HG02943 (cell line): ENCODE measurements around the gene TMEM219.
"Not testable (repeated sequence)": the region's sequence is repeated elsewhere in the genome, so short reads cannot be mapped to it uniquely, and the experiment has no call there.

Experiments
- ATAC-seq: cut with Tn5 transposase; IDR thresholded peaks from one replicate; pipeline ENCODE4 v1.9.1; 2021; ENCODE audit warnings: mild to moderate bottlenecking, low read depth, moderate library complexity; ENCODE audit not compliant: unreplicated experiment

Gene TMEM219

DNA sequence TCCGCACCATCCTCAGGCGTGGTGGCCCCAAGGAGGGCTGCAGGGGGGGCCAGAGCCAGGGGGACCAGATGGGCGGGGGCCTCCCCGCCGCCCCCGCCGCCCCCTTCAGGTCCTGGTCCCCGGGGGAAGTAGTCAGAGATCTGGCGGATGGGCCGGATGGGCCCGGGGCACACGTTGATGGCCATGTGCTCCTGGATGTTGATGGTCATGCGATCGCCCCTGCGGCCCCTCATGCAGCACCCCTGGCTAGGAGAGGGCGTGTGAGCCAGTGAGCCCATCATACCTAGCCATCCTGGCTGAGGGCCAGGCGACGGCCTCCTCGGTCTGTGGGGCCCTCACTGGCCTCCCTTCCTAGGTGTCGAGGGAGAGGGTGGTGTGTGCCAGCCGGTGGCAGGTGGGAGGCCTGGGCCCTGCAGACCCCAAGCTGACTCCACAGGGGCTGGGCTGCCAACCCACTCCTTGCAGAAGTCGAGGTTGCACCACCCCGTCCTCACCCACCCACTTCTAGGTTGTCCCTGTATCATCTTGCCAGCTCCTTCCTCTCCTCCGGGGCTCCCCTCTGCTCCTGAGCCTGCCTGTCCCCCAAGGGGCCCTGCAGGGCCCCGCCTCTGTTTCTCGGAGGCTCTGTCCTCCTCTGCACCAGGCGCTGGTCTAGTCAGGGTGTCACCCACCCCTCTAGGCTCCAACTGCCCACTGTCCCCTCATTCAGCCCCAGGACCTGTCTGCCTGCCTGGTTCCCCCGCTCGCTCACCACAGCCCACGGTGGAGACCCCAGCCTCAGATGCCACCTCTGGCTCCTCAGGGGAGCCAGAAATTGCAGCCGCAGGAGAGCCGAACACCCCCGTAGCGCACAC, 48.3 kb downstream of the TMEM219 start:
- ATAC-seq, result no peak

DNA sequence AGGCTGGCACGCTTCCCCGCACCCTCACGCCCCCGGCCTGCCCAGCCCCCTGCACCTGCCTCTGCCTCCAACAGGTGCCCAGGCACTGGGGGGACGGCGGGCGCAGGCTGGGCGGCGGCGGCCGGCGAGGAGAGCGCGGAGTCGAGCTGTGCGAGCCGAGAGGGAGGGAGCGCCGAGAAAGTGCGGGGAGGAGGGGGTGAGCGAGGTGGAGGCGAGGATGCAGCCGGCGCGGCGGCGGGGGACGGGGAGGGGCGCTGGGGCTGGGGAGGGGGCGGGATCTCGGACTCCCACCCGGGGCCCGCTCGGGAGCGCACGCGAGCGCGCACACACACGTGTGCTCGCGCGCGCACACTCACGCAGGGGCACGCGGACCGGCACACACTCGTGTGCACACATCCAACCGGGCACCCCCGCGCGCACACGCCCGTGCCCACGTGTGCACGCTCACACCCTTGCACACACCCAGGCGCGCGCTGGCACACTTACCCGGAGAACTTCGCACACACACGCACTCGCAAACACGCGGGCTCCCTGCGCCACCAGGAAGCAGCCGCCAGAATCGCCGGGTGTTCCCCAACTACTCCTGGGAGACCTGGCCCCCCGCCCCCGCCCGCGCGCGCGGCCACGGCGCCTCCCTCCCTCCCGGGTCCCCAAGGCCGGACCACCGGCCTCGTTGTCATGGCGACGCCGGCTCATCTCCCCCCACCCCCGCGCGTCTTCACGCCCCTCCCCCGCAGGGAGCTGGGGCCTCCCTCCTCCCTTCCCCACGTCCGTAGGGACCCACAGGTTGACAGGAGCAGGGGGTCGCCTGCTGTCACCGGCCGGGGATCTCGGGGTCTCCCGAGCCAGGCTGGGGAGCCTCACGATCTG, 49.2 kb downstream of the TMEM219 start, which contains the start of gene DOC2A:
TSS of gene DOC2A (minus strand) at position 184 of the 870 bp plus-strand sequence. CDS start 805 bp downstream, outside the sequence.
- no peak for ATAC-seq

DNA sequence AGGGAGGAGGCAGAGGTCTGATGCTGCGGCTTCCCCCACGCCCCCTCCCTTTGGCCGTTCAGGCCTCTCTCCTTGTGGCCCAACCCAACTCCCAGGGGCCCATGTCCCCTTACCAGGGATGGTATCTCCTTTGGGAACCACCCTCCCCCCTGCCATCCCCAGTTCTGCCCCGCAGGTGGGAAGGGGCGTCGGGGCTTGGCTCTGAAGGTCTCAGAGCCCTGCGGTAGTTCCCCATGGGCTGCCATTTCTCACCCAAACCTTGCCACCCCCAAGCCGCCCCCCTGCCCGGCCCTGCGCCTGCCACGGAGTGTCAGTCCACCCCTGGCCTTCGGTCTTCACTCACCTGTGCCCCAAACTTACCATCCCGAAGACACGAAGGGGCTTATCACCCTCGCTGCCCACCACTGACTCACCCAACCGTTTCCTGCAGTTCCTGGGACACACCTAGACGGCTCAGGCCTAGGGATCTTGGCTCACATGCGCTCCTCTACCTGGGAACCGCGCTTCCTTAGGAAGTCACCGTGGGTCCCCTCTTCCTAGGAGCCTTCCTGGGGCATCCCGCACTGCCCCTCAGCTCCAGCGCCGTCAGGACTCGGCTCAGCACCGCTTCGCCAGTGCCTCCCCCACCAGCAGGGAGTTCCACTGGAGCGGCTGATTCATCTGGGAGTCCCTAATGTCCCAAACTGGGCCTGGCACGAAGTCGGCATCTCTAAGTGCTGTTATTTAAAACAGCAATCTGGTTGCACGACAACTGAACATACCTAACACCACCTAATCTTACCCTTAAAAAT, 50.0 kb downstream of the TMEM219 start:
- ATAC-seq, result no peak

DNA sequence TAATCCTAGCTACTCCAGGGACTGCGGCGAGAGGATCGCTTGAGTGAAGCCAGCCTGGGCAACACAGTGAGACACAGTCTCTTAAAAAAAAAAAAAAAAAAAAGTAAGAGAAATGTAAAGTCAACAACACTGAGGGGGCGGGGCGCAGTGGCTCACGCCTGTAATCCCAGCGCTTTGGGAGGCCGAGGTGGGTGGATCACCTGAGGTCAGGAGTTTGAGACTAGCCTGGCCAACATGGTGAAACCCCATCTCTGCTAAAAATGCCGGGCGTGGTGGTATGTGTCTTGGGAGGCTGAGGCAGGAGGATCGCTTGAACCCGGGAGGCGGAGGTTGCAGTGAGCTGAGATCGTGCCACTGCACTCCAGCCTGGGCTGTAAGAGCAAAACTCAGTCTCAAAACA, 50.7 kb downstream of the TMEM219 start:
- ATAC-seq, result not testable (repeated sequence)

DNA sequence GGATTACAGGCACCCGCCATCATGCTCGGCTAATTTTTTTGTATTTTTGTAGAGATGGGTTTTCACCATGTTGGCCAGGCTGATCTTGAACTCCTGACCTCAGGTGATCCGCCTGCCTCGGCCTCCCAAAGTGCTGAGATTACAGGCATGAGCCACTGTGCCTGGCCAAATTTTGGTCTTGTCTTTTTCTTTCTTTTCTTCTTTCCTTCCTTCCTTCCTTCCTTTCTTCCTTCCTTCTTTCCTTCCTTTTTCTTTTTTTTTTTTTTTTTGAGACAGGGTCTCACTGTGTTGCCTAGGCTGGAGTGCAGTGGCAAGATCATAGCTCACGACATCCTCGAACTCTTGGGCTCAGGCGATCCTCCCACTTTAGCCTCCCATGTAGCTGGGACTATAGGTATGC, 53.6 kb downstream of the TMEM219 start:
- not testable (repeated sequence) for ATAC-seq

DNA sequence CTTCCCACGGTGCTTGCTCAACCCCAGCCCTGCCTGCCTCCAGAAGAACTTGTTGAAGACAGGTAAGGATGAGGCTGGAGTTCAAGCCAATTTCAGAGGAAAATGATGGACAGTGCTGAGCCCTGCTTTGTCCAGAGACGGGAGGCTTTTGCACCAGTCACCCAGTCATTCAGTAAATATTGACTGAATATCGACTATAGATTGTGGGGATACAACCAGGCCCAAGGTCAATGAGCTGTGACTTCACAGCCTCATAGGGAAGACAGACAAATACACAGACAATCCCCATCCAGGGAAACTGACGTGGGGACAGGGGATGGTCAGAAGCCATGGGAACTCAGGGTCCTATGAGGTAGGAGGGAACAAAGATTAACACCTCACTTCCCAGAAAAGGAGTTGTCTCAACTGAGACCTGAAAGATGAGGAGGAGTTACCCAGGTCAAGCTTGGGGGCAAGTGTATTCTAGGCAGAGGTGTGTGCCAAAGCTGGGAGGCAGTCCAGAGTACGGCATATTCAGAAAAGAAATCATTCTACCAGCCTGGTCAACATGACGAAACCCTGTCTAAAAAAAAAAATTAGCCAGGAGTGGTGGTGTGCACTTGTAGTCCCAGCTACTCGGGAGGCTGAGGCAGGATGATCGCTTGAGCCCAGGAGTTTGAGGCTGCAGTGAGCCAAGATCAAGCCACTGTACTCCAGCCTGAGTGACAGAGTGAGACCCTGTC, 54.8 kb downstream of the TMEM219 start:
- ATAC-seq, result no peak

DNA sequence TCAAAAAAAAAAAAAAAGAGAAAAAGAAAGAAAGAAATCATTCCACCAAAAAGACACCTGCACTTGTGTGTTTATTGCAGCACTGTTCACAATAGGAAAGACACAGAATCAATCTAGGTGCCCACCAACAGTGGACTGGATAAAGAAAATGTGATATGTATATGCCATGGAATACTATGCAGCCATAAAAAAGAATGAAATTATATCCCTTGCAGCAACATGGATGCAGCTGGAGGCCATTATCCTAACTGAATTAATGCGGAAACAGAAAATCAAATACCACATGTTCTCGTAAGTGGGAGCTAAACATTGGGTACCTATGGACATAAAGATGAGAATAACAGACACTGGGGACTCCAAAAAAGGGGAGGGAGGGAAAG, 55.4 kb downstream of the TMEM219 start:
- no peak for ATAC-seq

DNA sequence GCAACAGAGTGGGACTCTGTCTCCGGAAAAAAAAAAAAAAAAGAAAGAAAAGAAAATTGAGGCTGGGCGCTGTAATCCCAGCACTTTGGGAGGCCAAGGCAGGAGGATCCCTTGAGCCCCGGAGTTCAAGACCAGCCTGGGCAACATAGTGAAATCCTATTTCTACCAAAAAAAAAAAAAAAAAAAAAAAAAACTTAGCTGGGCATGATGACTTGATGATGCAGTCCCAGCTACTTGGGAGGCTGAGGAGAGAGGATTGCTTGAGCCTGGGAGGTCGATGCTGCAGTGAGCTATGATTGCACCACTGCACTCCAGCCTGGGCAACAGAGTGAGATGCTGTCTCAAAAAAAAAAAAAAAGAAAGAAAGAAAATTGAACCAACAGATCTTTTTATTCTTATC, 56.1 kb downstream of the TMEM219 start:
- not testable (repeated sequence) for ATAC-seq

DNA sequence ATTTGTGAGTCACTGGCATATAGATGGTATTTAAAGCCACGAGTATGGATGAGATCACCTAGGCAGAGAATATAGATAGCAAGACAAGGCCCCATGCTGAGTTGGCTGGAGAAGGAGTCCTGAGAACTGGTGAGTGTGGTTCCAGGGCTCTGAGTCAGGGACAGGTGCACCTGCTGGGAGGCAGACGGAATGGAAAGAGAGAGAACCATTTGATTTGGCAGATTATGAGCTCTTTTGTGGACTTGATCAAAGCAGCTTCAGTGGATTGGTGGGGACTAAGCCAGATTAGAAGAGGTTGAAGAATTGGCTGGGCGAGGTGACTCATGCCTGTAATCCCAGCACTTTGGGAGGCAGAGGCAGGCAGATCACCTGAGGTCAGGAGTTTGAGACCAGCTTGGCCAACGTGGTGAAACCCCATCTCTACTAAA, 56.9 kb downstream of the TMEM219 start:
- no peak for ATAC-seq
